Measurements from ENCODE around the gene UBALD1.

UBALD1 gene

GRCh38 chr16:4610011-4611005 is 4.4 kb downstream of the UBALD1 start:
- TF ChIP-seq POLR2AphosphoS5 (IDR thresholded peaks at IDR 0.05; ENCODE audit: low read depth, low read length), result no peak
- FAIRE-seq (no peak), DNase-seq (ENCODE audit: insufficient read length, low spot score) (peak; percentile 25)

DNA sequence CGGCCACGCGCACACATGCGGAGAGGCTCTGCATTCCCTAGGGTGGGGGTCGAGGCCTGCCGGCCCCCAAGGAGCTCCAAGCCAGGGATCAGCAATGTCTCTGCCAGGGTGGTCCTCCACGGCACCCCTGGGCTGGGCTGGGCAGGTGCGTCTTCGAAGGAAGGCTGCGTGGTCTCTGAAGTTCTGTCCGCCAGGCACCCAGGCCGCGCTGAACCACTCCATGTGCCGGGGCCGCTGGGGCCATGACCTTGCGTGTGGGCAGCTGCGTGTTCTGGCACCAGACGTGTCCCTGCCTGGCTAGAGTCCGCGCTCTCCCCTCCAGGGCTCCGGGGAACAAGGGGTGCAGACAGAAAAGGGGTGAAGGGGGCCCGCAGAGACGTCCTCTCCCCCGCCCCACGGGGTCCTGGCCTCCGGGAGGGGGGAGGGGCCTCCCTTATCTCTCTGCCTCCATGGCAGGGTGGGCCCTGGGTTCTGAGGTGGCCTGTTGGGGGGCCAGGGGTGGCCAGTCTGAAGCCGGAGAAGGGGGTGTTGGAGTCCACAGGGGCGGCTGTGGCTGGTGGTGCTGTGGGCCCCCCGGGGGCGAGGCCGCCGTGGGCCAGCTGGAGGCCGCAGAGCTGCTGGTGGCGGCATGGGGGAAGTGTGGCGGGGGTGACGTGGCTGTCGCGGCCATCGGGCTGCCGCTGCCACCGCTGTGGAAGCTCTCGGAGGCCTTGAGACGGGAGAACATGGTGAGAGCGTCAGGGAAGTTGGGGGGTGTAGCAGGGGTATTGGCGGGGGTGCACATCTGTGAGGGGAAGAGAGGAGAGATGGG is 5.3 kb downstream of the UBALD1 start:
- DNase-seq (ENCODE audit: insufficient read length, low spot score) (no peak), FAIRE-seq (no peak)
- TF ChIP-seq POLR2AphosphoS5 (IDR thresholded peaks at IDR 0.05; ENCODE audit: low read depth, low read length), result 0 out of 2 replicates have a peak, but pooled peaks have one; percentile 28
- TF ChIP-seq TAF1 (IDR thresholded peaks at IDR 0.05; ENCODE audit: low read depth, low read length), result no peak

- no peak for DNase-seq (ENCODE audit: insufficient read length, low spot score)
- TF ChIP-seq POLR2AphosphoS5 (IDR thresholded peaks at IDR 0.05; ENCODE audit: low read depth, low read length) (no peak), SPI1 (IDR thresholded peaks at IDR 0.05; ENCODE audit: low read depth, low read length) (no peak), PAX5 (IDR thresholded peaks at IDR 0.05; ENCODE audit: insufficient read depth, low read length, severe bottlenecking) (no peak), TAF1 (IDR thresholded peaks at IDR 0.05; ENCODE audit: low read depth, low read length) (no peak), POU2F2 (IDR thresholded peaks at IDR 0.05; ENCODE audit: low read depth, low read length) (no peak), POLR2A (IDR thresholded peaks at IDR 0.05; ENCODE audit: low read depth, low read length) (no peak)
- FAIRE-seq, result no peak
These were observed 6.0 kb downstream of the UBALD1 start for GRCh38 chr16:4608704-4608980.

DNA sequence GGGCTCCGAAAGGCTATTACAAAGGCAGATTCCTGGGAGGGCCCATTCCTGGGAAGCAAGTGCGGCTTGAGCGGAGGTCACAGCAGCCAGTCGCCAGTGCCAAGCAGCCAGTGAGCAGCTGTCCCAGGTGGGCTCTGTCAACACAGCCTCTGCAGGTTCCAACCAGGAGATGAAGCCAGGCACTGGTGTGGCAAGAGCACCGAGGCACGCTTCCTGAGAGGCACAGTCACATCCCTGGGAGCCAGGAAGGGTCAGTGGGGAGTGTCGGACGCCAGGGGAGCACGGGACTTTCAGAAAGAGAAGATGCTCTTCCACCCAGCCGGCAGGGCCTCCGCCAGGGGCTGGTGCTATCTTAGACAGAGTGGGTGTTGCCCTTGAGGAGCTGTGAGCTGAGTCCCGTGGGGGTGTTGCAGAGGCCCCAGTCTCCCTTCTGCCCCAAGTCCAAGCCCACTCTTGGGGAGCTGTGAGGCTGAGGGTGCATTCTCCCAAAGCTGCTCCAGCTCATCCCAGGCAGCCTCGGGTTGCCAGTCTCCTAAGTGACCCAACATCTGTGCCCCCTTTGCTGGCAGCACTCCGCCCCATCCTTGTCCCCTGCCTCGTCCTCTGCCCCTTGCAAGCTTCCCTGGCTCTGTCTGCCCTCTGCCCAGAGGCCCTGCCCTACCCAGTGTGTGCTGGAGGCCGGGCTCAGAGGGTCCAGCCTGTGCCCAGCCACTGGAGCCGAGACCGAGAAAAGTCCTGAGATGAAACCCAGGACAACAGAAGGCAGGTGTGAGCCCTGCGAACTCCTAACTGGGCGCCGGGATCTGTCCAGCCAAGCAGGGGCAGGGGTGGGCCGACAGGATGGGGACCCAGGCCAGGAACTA is 6.6 kb downstream of the UBALD1 start:
- TF ChIP-seq TAF1 (IDR thresholded peaks at IDR 0.05; ENCODE audit: low read depth, low read length), result no peak
- no peak for TF ChIP-seq PAX5 (IDR thresholded peaks at IDR 0.05; ENCODE audit: insufficient read depth, low read length, severe bottlenecking)
- TF ChIP-seq POLR2A (IDR thresholded peaks at IDR 0.05; ENCODE audit: low read depth, low read length), result peak; percentile 44; the same call in 1 of the 2 replicates
- no peak for TF ChIP-seq SPI1 (IDR thresholded peaks at IDR 0.05; ENCODE audit: low read depth, low read length)
- TF ChIP-seq POU2F2 (IDR thresholded peaks at IDR 0.05; ENCODE audit: low read depth, low read length), result no peak
- peak; percentile 49; the same call in 1 of the 2 replicates for TF ChIP-seq POLR2AphosphoS5 (IDR thresholded peaks at IDR 0.05; ENCODE audit: low read depth, low read length)
- no peak for DNase-seq (ENCODE audit: insufficient read length, low spot score)
- FAIRE-seq, result no peak

DNA sequence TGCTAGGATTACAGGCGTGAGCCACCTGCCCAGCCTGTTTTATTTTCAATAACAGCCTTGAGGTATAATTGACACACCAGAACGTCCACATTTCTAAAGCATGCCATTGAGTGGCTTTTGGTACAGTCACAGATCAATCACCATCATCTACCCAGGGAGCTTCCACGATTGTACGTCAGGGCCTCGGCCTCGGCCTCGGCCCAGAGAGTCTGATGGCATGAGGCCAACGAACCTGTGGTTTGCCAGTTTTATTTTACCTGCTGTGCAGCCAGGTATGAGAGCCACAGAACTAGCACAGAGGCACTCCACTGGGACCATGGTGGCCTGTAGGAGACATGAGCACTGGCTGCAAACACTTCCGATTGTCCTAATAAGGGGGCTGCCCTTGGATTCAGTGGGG is 8.3 kb downstream of the UBALD1 start:
- DNase-seq (ENCODE audit: insufficient read length, low spot score) (no peak), FAIRE-seq (no peak)
- TF ChIP-seq SPI1 (IDR thresholded peaks at IDR 0.05; ENCODE audit: low read depth, low read length) (no peak), TAF1 (IDR thresholded peaks at IDR 0.05; ENCODE audit: low read depth, low read length) (no peak), POU2F2 (IDR thresholded peaks at IDR 0.05; ENCODE audit: low read depth, low read length) (no peak), PAX5 (IDR thresholded peaks at IDR 0.05; ENCODE audit: insufficient read depth, low read length, severe bottlenecking) (no peak), POLR2AphosphoS5 (IDR thresholded peaks at IDR 0.05; ENCODE audit: low read depth, low read length) (no peak), POLR2A (IDR thresholded peaks at IDR 0.05; ENCODE audit: low read depth, low read length) (no peak)

DNA sequence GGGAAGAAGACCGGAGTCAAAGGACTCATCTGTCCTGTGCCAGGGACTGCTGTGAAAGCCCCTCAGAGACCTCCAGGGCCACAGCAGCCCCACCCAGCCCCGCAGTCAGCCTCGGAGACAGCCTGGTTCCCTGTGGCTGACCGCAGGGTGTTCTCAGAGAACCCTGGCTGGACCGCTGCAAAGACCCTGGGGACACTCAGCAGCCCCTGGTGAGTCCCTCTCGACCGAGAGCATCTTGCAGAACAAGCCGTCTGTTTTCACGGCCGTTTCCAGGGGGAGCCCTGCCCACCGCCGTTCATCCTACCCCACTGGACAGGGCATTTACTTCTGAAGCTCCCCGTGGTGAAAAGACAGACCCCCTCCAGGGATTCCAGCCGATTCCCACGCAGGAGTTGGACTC is 10.3 kb downstream of the UBALD1 start:
- DNase-seq (ENCODE audit: insufficient read length, low spot score) (no peak), FAIRE-seq (no peak)
- TF ChIP-seq POLR2AphosphoS5 (IDR thresholded peaks at IDR 0.05; ENCODE audit: low read depth, low read length), result no peak
- TF ChIP-seq POLR2A (IDR thresholded peaks at IDR 0.05; ENCODE audit: low read depth, low read length), result no peak; the same call in 1 of the 2 replicates
- no peak for TF ChIP-seq TAF1 (IDR thresholded peaks at IDR 0.05; ENCODE audit: low read depth, low read length)
- TF ChIP-seq PAX5 (IDR thresholded peaks at IDR 0.05; ENCODE audit: insufficient read depth, low read length, severe bottlenecking), result no peak
- TF ChIP-seq POU2F2 (IDR thresholded peaks at IDR 0.05; ENCODE audit: low read depth, low read length), result no peak
- no peak for TF ChIP-seq SPI1 (IDR thresholded peaks at IDR 0.05; ENCODE audit: low read depth, low read length)

DNA sequence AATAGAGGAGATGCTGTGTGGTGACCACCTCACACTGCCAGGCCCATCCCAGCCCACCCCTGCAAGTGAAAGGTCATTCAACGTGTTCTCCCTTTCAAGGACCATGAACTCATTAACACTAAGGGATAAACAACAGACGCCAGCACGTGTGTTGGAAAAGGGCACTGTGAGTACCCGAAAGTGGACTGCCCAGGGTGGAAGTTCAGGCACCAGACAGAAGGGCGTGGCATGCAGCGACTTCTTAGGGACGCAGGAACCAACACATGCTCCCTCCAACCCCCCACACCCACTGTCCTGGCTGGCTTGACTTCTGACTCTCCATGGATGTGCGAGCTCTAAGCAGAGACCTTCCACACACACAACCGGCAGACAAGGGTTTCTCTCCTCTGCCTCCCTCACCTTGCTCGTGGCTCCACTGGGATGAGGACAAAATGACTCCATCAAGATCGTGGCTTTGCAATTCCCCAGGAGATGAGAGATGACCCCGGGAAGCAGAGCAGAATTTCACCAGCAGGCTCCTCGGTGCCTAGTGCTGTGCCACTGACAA is 11.0 kb downstream of the UBALD1 start:
- FAIRE-seq (no peak), DNase-seq (ENCODE audit: insufficient read length, low spot score) (no peak)
- TF ChIP-seq POU2F2 (IDR thresholded peaks at IDR 0.05; ENCODE audit: low read depth, low read length), result no peak

GRCh38 chr16:4602331-4602730 is 12.4 kb downstream of the UBALD1 start:
- DNase-seq (ENCODE audit: insufficient read length, low spot score) (no peak), FAIRE-seq (no peak)
- no peak for TF ChIP-seq TAF1 (IDR thresholded peaks at IDR 0.05; ENCODE audit: low read depth, low read length)
- no peak for TF ChIP-seq POU2F2 (IDR thresholded peaks at IDR 0.05; ENCODE audit: low read depth, low read length)
- no peak for TF ChIP-seq SPI1 (IDR thresholded peaks at IDR 0.05; ENCODE audit: low read depth, low read length)

- no peak for FAIRE-seq
- TF ChIP-seq PAX5 (IDR thresholded peaks at IDR 0.05; ENCODE audit: insufficient read depth, low read length, severe bottlenecking), result no peak
- TF ChIP-seq SPI1 (IDR thresholded peaks at IDR 0.05; ENCODE audit: low read depth, low read length), result no peak
- no peak for TF ChIP-seq POU2F2 (IDR thresholded peaks at IDR 0.05; ENCODE audit: low read depth, low read length)
- no peak for TF ChIP-seq POLR2AphosphoS5 (IDR thresholded peaks at IDR 0.05; ENCODE audit: low read depth, low read length)
- TF ChIP-seq POLR2A (IDR thresholded peaks at IDR 0.05; ENCODE audit: low read depth, low read length), result no peak
These were observed 12.9 kb downstream of the UBALD1 start for GRCh38 chr16:4601864-4602186.

More at GRCh38 chr16:4601864-4602186, 12.9 kb downstream of the UBALD1 start:
- no peak for DNase-seq (ENCODE audit: insufficient read length, low spot score)

All from GM12891 (cell line).